Keratinocyte (primary cell): ENCODE data around the gene CACNA2D4. TPM values are rescaled to one million over a fixed set of nuclear protein-coding genes. Genes with fewer than 3 reads are reported as not detected.

Source experiments
- DNase-seq: peaks from one replicate; pipeline ENCODE4 v3.0.0-alpha.2; 2011; ENCODE audit warnings: low read depth, missing footprints, low spot score
- FAIRE-seq: peaks from 2 replicates; lab custom pipeline; 2011; peaks lifted over from hg19 to GRCh38; lab: Jason Lieb, UNC
- H2AFZ ChIP-seq: 2 replicates; pipeline ENCODE4 v1.6.0; 2012; ENCODE audit warnings: low read length, control low read depth, inconsistent platforms; ENCODE audit not compliant: control insufficient read depth
- H3K27ac ChIP-seq: 2 replicates; pipeline ENCODE4 v1.5.1; 2011; ENCODE audit warnings: low read length; ENCODE audit not compliant: control insufficient read depth, insufficient read depth
- H3K27me3 ChIP-seq: 3 replicates; pipeline ENCODE4 v1.6.0; 2011; ENCODE audit warnings: low read length; ENCODE audit not compliant: control insufficient read depth, insufficient read depth; ENCODE audit errors: extremely low read depth
- H3K36me3 ChIP-seq, 2 experiments: 2 replicates in 1 of 2; 3 replicates in 1 of 2; pipeline ENCODE4 v1.5.1; 2011; ENCODE audit warnings: low read length in 2 of 2, mild to moderate bottlenecking in 1 of 2; ENCODE audit not compliant: control insufficient read depth in 2 of 2, insufficient read depth in 2 of 2; ENCODE audit errors: extremely low read depth in 1 of 2
- H3K4me1 ChIP-seq: 3 replicates; pipeline ENCODE4 v1.5.1; 2011; ENCODE audit warnings: low read length; ENCODE audit not compliant: control insufficient read depth, insufficient read depth; ENCODE audit errors: extremely low read depth
- H3K4me2 ChIP-seq: 3 replicates; pipeline ENCODE4 v1.6.0; 2011; ENCODE audit warnings: low read depth, low read length; ENCODE audit not compliant: control insufficient read depth, insufficient read depth; ENCODE audit errors: extremely low read depth
- H3K4me3 ChIP-seq, 3 experiments: fragments of 200-600 bp in 1 of 3; sonication (generic) in 1 of 3; 2 replicates in 2 of 3; 3 replicates in 1 of 3; pipeline ENCODE4 v1.5.1; 2011 to 2016; ENCODE audit warnings: low read length in 3 of 3, mild to moderate bottlenecking in 3 of 3, control low read depth in 2 of 3, inconsistent platforms in 1 of 3, low read depth in 1 of 3, mixed read lengths in 1 of 3, mixed run types in 1 of 3, moderate library complexity in 1 of 3; ENCODE audit not compliant: control insufficient read depth in 2 of 3, insufficient read depth in 2 of 3; ENCODE audit errors: extremely low read depth in 1 of 3
- H3K79me2 ChIP-seq: 2 replicates; pipeline ENCODE4 v1.6.0; 2012; ENCODE audit warnings: low read length; ENCODE audit not compliant: control insufficient read depth, insufficient read depth
- H3K9ac ChIP-seq: 3 replicates; pipeline ENCODE4 v1.6.0; 2011; ENCODE audit warnings: low read length; ENCODE audit not compliant: control insufficient read depth, insufficient read depth; ENCODE audit errors: extremely low read depth
- H3K9me1 ChIP-seq: 3 replicates; pipeline ENCODE4 v1.6.0; 2011; ENCODE audit warnings: low read length; ENCODE audit not compliant: control insufficient read depth, insufficient read depth; ENCODE audit errors: extremely low read depth
- H3K9me3 ChIP-seq: 2 replicates; pipeline ENCODE4 v1.5.1; 2012; ENCODE audit warnings: low read depth, low read length; ENCODE audit not compliant: control insufficient read depth
- H4K20me1 ChIP-seq: 3 replicates; pipeline ENCODE4 v1.6.0; 2011; ENCODE audit warnings: low read length; ENCODE audit not compliant: control insufficient read depth, insufficient read depth; ENCODE audit errors: extremely low read depth
- EZH2 ChIP-seq: IDR thresholded peaks from one replicate; pipeline ENCODE4 v1.6.1; 2012; ENCODE audit warnings: inconsistent platforms, mild to moderate bottlenecking, low read length, moderate library complexity
- dilution Hi-C: fragments of 300-500 bp; cut with MboI; formaldehyde crosslinking; loops from one replicate; pipeline ENCODE4 v1.7.0; 2020; ENCODE audit warnings: low sequenced_read_pairs; ENCODE audit not compliant: extremely low pct_ligation_motif_present
- polyA plus RNA-seq, 5 experiments: library from polyadenylated mRNA; depleted of rRNA in 3 of 5; stranded (reverse) in 3 of 5; stranded (forward) in 1 of 5; unstranded in 1 of 5; fragments of >200 nt; gene quantifications; 1 replicate in 1 of 5; 2 replicates in 3 of 5; 3 replicates in 1 of 5; pipeline versions ENCODE4 v1.2.1 to v1.2.3, GENCODE V29; 2011 to 2012; ENCODE audit warnings: missing spikeins in 2 of 5, low read depth in 1 of 5, low replicate concordance in 1 of 5
- TF ChIP-seq, protein P1 (sequence below), 3 experiments: IDR thresholded peaks in 1 of 3; conservative IDR thresholded peaks in 1 of 3; optimal IDR thresholded peaks in 1 of 3; 2 replicates in 2 of 3; 3 replicates in 1 of 3; pipeline versions ENCODE3 to v1.5.1; 2011; ENCODE audit warnings: low read length in 3 of 3, mild to moderate bottlenecking in 3 of 3, moderate library complexity in 2 of 3, control low read depth in 1 of 3, inconsistent platforms in 1 of 3; ENCODE audit not compliant: insufficient read depth in 2 of 3; ENCODE audit errors: extremely low read depth in 1 of 3

Gene CACNA2D4
- polyA plus RNA-seq, 1 donor (not counting 4 experiments of a cell fraction or from before 2014, with no cell fraction given): 0.09 TPM

DNA sequence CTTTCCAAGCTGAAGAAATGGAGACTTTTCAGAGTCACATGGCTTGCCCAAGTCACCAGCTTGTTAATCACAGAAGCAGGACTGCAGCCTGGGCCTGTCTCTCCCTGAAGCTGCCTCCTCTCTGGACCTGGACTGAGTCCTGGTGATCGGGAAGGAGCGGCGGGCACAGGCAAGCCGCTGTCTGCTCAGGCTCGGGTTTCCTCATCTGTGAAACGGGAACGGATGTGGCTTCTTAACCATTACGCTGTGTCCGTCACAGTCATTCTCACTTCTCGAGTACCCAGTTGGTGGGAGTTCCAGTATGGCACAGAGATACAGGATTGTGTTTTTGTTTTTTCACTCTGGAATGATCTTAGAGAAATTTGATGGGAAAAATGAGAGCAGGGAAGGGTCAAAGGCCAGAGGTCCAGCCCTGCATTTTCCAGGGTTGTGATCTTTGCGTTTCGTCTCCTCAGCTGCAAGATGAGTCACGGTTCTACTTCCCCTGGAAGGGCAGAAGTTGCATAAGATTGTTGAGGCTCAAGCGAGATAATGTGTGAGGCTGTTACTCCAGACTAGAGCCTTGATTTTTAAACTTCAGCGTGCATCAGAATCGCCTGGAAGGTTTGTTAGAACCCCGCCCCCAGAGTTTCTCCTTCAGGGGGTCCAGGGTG is 105.7 kb downstream of the CACNA2D4 start:
- TF ChIP-seq, protein P1, sequence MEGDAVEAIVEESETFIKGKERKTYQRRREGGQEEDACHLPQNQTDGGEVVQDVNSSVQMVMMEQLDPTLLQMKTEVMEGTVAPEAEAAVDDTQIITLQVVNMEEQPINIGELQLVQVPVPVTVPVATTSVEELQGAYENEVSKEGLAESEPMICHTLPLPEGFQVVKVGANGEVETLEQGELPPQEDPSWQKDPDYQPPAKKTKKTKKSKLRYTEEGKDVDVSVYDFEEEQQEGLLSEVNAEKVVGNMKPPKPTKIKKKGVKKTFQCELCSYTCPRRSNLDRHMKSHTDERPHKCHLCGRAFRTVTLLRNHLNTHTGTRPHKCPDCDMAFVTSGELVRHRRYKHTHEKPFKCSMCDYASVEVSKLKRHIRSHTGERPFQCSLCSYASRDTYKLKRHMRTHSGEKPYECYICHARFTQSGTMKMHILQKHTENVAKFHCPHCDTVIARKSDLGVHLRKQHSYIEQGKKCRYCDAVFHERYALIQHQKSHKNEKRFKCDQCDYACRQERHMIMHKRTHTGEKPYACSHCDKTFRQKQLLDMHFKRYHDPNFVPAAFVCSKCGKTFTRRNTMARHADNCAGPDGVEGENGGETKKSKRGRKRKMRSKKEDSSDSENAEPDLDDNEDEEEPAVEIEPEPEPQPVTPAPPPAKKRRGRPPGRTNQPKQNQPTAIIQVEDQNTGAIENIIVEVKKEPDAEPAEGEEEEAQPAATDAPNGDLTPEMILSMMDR (optimal IDR thresholded peaks at IDR 0.05 in 1 of 3, IDR thresholded peaks at IDR 0.05 in 1 of 3, conservative IDR thresholded peaks at IDR 0.05 in 1 of 3; ENCODE audit: extremely low read depth in 1 of 3, insufficient read depth in 2 of 3, low read length in 3 of 3): no peak
- TF ChIP-seq EZH2: no peak
- dilution Hi-C loops: no loop called here
- H3K9me1 ChIP-seq: no peaks in the 10 kb centered on the region
- no peak overlapping the region for H3K4me2 ChIP-seq
- no peak overlapping the region for H3K27ac ChIP-seq
- no peaks in the 10 kb centered on the region for H3K36me3 ChIP-seq
- H4K20me1 ChIP-seq: no peaks in the 10 kb centered on the region
- FAIRE-seq (no peak), DNase-seq (no peak)
- no peak overlapping the region for H3K9ac ChIP-seq
- no peak overlapping the region for H2AFZ ChIP-seq
- no peak overlapping the region for H3K4me3 ChIP-seq
- H3K27me3 ChIP-seq: peaks cover 23% of the 10 kb centered on the region
- H3K79me2 ChIP-seq: no peaks in the 10 kb centered on the region
- H3K4me1 ChIP-seq: no peaks in the 10 kb centered on the region
- H3K9me3 ChIP-seq: no peaks in the 10 kb centered on the region

DNA sequence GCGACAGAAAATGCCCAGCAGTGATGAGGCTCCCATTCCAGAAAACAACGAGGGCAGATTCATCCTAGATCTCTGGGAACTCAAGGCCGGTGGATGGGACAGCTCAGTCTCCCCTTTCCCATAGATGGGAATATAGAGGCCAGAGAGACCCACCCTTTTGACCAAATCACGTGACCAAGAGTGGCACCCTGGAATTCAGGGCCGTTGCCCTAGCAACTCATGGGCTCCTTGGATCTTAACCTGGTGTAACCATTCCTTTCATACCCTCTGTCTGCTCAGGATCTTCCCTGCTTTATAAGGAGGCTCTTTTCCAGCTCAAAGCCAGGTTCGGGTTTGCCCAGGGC is 106.5 kb downstream of the CACNA2D4 start:
- dilution Hi-C loops: no loop called here
- H3K27me3 ChIP-seq: peaks cover 18% of the 10 kb centered on the region
- H3K27ac ChIP-seq: no peak overlapping the region
- H3K36me3 ChIP-seq: no peaks in the 10 kb centered on the region
- H2AFZ ChIP-seq: no peak overlapping the region
- H3K4me1 ChIP-seq: no peaks in the 10 kb centered on the region
- no peaks in the 10 kb centered on the region for H3K9me3 ChIP-seq
- no peak overlapping the region for H3K4me3 ChIP-seq
- FAIRE-seq: no peak
- H3K79me2 ChIP-seq: no peaks in the 10 kb centered on the region
- no peak for DNase-seq
- no peak overlapping the region for H3K4me2 ChIP-seq
- H3K9ac ChIP-seq: no peak overlapping the region
- no peaks in the 10 kb centered on the region for H4K20me1 ChIP-seq
- no peaks in the 10 kb centered on the region for H3K9me1 ChIP-seq
- TF ChIP-seq EZH2: no peak
- TF ChIP-seq, protein P1 (optimal IDR thresholded peaks at IDR 0.05 in 1 of 3, IDR thresholded peaks at IDR 0.05 in 1 of 3, conservative IDR thresholded peaks at IDR 0.05 in 1 of 3; ENCODE audit: extremely low read depth in 1 of 3, insufficient read depth in 2 of 3, low read length in 3 of 3): no peak
